Measurements from ENCODE around the gene MARS1. TPM values are rescaled to one million over a fixed set of nuclear protein-coding genes. Genes with fewer than 3 reads are reported as not detected.

MARS1 gene
- total RNA-seq, 2 experiments from 2014 or later, result 389 to 583 TPM

DNA sequence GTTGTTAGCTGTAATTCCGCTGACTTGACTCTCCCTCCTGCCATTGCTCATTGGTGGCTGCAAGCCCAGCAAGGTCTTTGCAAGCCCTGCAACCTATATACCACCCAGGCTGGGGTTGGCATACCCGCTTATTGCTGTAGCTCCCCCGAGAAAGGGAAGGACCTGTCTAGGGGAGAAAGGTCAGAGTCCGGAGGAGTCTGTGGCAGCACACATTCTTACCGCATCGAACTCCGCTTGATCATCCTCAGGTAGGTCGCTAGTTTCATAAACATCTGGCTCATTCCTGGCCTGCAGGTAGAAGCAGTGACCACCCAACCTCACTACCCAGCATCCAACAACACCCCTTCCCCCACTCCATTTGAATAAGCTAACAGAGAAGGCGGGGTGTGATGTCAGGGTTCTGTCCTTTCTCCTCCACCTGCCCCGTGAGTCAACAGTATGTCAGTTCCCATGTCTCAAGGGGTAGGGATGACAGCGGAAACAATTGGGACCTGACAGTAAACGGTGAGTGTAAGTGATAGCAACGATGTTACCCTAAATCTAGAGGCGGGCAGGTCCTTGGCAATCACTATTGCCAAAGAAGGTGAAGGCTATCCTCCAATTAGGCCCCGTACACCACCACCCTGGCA, 58.1 kb downstream of the MARS1 start:
- ATAC-seq (no peak), DNase-seq (peak; percentile 44)
- POLR2A ChIA-PET, result interaction anchor here (0.5 to 1.8 kb wide), 3 partner anchors 20 to 144 kb away, joined by 4 to 8 read pairs (median 5); partner anchors contain the start of gene DDIT3
- Mint-ChIP-seq H3K4me1 (peaks cover 45% of the 10 kb centered on the region), H3K27ac (peak overlapping the region; percentile 99), H3K9me3 (ENCODE audit: low read depth) (no peaks in the 10 kb centered on the region), H3K36me3 (ENCODE audit: low read depth) (peaks cover 16% of the 10 kb centered on the region), H3K4me3 (peak overlapping the region; percentile 99), H3K27me3 (peaks cover 13% of the 10 kb centered on the region)
- CTCF ChIA-PET, result interaction anchor here (0.6 to 1.8 kb wide), 9 partner anchors 37 to 306 kb away, joined by 3 to 11 read pairs (median 3); partner anchors contain the start of gene PIP4K2C
- intact Hi-C loops (cut with DNase I, micrococcal nuclease), result loop anchor here in 1 of 2 experiments (2.0 kb wide), 1 partner anchor 59 kb away; no protein-coding TSS in a partner anchor

GRCh38 chr12:57546438-57547287, 58.8 kb downstream of the MARS1 start, which contains the start of gene DCTN2:
TSS of gene DCTN2 (minus strand) at chr12:57547192. CDS start at chr12:57547063, 129 bp downstream.
- intact Hi-C loops (cut with DNase I, micrococcal nuclease), result loop anchor here (1.0 to 2.0 kb wide), 10 partner anchors 24 to 266 kb away; partner anchors contain the start of genes DDIT3 (in 1 of the 2), MARS1 (in 1 of the 2), MBD6 (in 1 of the 2) and OS9 (in 1 of the 2)
- Mint-ChIP-seq H3K36me3 (ENCODE audit: low read depth) (peaks cover 14% of the 10 kb centered on the region), H3K4me1 (peaks cover 45% of the 10 kb centered on the region), H3K27me3 (peaks cover 13% of the 10 kb centered on the region), H3K9me3 (ENCODE audit: low read depth) (no peaks in the 10 kb centered on the region), H3K4me3 (peak within 1 kb of the TSS; percentile 99), H3K27ac (peak within 1 kb of the TSS; percentile 99)
- CTCF ChIA-PET, result interaction anchor here (0.6 to 1.8 kb wide), 12 partner anchors 8 to 306 kb away, joined by 3 to 11 read pairs (median 4); partner anchors contain the start of genes B4GALNT1 and PIP4K2C
- POLR2A ChIA-PET, result interaction anchor here (0.5 to 1.8 kb wide), 7 partner anchors 16 to 160 kb away, joined by 3 to 8 read pairs (median 4); partner anchors contain the start of gene DDIT3
- peak; percentile 97 for DNase-seq
- ATAC-seq, result peak; percentile 98

GRCh38 chr12:57547288-57548012, 59.6 kb downstream of the MARS1 start:
- CTCF ChIA-PET, result interaction anchor here (0.7 to 1.8 kb wide), 9 partner anchors 9 to 305 kb away, joined by 3 to 11 read pairs (median 3); partner anchors contain the start of gene B4GALNT1
- peaks cover 45% of the 10 kb centered on the region for H3K4me1 Mint-ChIP-seq
- peak overlapping the region; percentile 99 for H3K27ac Mint-ChIP-seq
- intact Hi-C loops (cut with DNase I, micrococcal nuclease), result loop anchor here (1.0 to 2.0 kb wide), 10 partner anchors 25 to 267 kb away; partner anchors contain the start of genes DDIT3 (in 1 of the 2), MARS1 (in 1 of the 2), MBD6 (in 1 of the 2) and OS9 (in 1 of the 2)
- no peaks in the 10 kb centered on the region for H3K9me3 Mint-ChIP-seq (ENCODE audit: low read depth)
- no peak for ATAC-seq
- H3K27me3 Mint-ChIP-seq, result peaks cover 13% of the 10 kb centered on the region
- H3K36me3 Mint-ChIP-seq (ENCODE audit: low read depth), result peaks cover 14% of the 10 kb centered on the region
- no peak for DNase-seq
- H3K4me3 Mint-ChIP-seq, result peak overlapping the region; percentile 99
- POLR2A ChIA-PET, result interaction anchor here (0.5 to 1.8 kb wide), 6 partner anchors 17 to 160 kb away, joined by 3 to 8 read pairs (median 3); partner anchors contain the start of gene DDIT3

- Mint-ChIP-seq H3K4me1 (peaks cover 45% of the 10 kb centered on the region), H3K27me3 (peaks cover 13% of the 10 kb centered on the region), H3K9me3 (ENCODE audit: low read depth) (no peaks in the 10 kb centered on the region), H3K27ac (no peak overlapping the region), H3K4me3 (no peak overlapping the region), H3K36me3 (ENCODE audit: low read depth) (peaks cover 11% of the 10 kb centered on the region)
- CTCF ChIA-PET, result no interaction called here
- ATAC-seq (no peak), DNase-seq (no peak)
- POLR2A ChIA-PET, result no interaction called here
- intact Hi-C loops (cut with DNase I, micrococcal nuclease), result no loop called here
Observed at GRCh38 chr12:57548013-57548315, 60.1 kb downstream of the MARS1 start.

GRCh38 chr12:57548488-57548887, 60.6 kb downstream of the MARS1 start:
- CTCF ChIA-PET, result no interaction called here

DNA sequence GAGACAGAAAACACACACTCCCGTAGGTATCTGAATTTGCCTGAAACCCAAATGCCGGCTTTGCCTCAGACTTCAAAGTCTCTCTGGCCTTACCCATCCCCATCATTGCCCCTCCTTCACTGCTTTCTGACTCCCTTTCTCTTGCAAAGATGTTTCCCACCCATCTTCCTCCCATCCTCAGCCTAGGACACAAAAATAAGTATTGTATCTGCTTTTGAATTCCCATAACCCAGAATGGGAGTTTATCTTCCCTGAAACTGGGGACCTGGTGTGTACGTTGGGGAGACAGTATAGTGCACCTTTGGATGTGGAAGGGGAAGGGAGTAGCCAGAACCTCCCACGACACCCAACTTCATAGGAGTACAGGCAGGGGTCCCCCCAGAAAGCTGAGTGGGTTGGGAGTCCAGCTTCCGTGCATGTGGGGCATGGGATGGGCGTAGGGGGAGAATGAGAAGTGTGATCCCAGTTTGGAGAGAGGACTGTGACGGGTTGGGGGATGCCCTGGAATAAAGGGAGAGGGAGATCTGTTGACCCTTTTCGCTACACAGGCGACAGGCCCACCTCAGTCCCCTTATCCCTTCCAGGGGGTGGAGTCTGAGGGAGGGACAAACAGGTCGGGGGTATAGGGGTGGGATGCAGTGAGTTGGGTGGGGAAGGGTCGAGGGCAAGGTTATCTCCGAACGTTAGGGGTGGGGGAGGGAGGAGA, 61.5 kb downstream of the MARS1 start:
- peaks cover 11% of the 10 kb centered on the region for H3K36me3 Mint-ChIP-seq (ENCODE audit: low read depth)
- CTCF ChIA-PET, result no interaction called here
- no peak for ATAC-seq

More at GRCh38 chr12:57548488-57548887, 60.6 kb downstream of the MARS1 start:
- no peak overlapping the region for H3K27ac Mint-ChIP-seq
- no peak overlapping the region for H3K4me3 Mint-ChIP-seq
- POLR2A ChIA-PET, result no interaction called here
- no peak for DNase-seq
- H3K27me3 Mint-ChIP-seq, result peaks cover 13% of the 10 kb centered on the region
- H3K9me3 Mint-ChIP-seq (ENCODE audit: low read depth), result no peaks in the 10 kb centered on the region
- H3K4me1 Mint-ChIP-seq, result peaks cover 42% of the 10 kb centered on the region
- no peak for ATAC-seq
- H3K36me3 Mint-ChIP-seq (ENCODE audit: low read depth), result peaks cover 11% of the 10 kb centered on the region
- intact Hi-C loops (cut with DNase I, micrococcal nuclease), result no loop called here

DNA sequence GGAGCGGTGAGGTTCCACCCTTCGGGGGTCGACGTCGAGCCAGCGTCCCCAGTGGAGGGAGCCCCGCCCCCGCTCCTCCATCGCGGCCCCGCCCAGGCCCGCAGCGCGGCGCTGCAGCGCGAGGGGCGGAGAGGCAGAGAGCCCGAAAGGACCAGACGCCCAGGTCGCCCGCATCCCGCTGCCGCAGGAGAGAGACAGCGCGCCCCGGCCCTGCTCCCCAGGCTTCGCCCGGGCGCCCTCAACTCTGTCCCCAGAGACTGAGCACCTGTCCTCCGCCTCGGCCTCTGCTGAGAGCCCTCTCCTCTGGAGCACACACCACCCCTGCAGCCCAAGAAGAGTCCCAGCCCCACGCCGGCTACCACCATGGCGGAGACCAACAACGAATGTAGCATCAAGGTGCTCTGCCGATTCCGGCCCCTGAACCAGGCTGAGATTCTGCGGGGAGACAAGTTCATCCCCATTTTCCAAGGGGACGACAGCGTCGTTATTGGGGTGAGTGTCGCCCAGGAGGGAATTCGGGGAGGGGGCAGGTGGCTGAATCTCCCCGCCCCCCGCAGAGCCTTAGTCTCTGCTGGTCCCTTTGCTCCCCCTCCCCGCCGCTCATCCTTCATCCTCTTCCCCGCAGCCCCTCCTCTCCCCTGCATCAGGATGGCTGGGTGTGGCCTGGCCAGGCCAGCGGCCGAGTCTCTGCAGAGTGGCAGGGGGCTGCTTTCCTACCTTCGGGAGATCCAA, 62.2 kb downstream of the MARS1 start, which contains the start of gene KIF5A:
TSS of gene KIF5A (plus strand) at position 136 of the 732 bp plus-strand sequence. CDS start at position 364, 228 bp downstream.
- Mint-ChIP-seq H3K4me1 (peaks cover 31% of the 10 kb centered on the region), H3K27me3 (peaks cover 15% of the 10 kb centered on the region), H3K36me3 (ENCODE audit: low read depth) (peaks cover 11% of the 10 kb centered on the region), H3K4me3 (peak within 1 kb of the TSS; percentile 71), H3K27ac (peak within 1 kb of the TSS; percentile 30), H3K9me3 (ENCODE audit: low read depth) (no peaks in the 10 kb centered on the region)
- peak; percentile 52 for ATAC-seq
- ChIA-PET POLR2A (no interaction called here), CTCF (no interaction called here)
- intact Hi-C loops (cut with DNase I, micrococcal nuclease), result no loop called here
- DNase-seq, result peak; percentile 77

More for the DNA sequence above, 61.5 kb downstream of the MARS1 start:
- POLR2A ChIA-PET, result no interaction called here
- H3K27me3 Mint-ChIP-seq, result peaks cover 15% of the 10 kb centered on the region
- H3K9me3 Mint-ChIP-seq (ENCODE audit: low read depth), result no peaks in the 10 kb centered on the region
- peak overlapping the region; percentile 71 for H3K4me3 Mint-ChIP-seq
- peak overlapping the region; percentile 30 for H3K27ac Mint-ChIP-seq
- DNase-seq, result no peak
- H3K4me1 Mint-ChIP-seq, result peaks cover 36% of the 10 kb centered on the region
- intact Hi-C loops (cut with DNase I, micrococcal nuclease), result no loop called here

DNA sequence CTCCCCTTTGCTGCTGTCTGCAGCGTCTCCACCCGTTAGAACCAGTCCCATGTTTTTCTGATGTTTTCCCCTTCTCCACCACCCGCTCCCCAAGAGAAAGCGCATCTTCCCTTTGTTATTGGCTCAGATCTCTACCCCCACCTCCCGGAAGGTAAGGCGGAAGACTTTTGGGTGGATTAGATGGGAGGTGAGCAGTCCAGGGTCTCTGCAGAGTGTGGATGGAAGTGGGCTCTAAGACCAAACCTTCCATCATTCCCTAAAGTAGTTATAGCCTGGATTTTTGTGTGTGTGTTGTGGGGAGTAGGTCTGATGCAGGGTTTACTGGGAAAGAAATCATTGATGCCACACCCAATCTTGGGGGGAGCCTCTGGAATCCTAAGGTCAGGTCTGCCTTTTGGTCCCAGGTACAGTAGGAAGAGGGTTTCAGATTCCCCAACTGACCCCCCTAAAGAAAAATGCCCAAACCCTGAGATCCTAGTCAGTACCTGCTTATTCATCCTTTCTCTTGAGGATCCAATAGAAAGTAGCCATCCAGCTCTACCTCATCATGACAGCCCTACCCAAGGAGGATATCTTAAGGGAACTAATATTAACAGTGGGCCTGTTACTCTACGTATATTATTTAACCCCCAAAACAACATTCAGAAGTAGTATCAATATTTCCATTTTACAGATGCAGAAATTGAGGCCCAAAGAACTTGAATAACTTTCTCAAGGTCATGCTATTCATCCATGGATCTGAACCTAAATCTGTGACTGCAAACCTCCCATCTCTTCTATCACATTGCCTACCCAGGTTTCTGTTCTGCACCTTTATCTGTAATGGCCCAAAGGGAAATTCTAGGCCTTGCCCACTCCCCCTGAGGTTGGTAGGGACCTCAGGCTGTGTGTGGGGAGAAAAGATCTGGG, 63.0 kb downstream of the MARS1 start:
- Mint-ChIP-seq H3K9me3 (ENCODE audit: low read depth) (no peaks in the 10 kb centered on the region), H3K27ac (no peak overlapping the region), H3K27me3 (peaks cover 15% of the 10 kb centered on the region), H3K4me1 (peaks cover 24% of the 10 kb centered on the region), H3K36me3 (ENCODE audit: low read depth) (peaks cover 5% of the 10 kb centered on the region), H3K4me3 (peak overlapping the region; percentile 71)
- intact Hi-C loops (cut with DNase I, micrococcal nuclease), result no loop called here
- ChIA-PET CTCF (no interaction called here), POLR2A (no interaction called here)
- no peak for ATAC-seq
- DNase-seq, result no peak

DNA sequence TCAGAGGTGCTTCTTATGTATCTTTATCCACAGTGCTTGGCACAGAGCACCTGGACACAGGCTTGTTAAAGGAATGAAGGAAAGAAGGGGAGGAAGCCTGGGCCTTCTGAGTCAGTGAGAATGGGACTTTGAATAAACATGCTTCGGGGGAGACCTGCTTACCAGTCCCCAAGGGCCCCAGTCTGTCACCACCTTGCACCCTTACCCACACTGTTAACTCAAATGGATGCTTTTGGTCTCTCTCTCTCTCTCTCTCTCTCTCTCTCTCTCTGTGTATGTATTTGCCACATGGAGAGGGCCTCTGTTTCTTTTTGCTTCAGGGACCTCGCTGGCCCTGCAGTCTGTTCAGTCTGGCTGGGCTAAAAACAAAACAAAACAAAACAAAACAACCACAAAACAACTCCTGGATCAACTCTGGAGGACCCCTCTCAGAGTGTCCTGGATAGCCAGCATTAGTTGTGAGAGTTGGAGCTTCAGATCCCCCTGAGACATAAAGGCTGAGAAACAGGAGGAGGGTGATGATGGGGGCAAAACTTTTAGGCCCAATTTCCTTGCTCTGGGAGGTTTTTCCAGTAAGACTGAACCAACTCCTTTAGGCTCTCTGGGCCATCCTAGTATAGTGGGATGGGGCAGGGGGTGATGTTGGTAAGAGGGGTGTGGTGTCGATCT, 63.9 kb downstream of the MARS1 start:
- H3K9me3 Mint-ChIP-seq (ENCODE audit: low read depth), result no peaks in the 10 kb centered on the region
- no peak for DNase-seq

More for the DNA sequence above, 63.9 kb downstream of the MARS1 start:
- CTCF ChIA-PET, result interaction anchor here (0.7 to 2.2 kb wide), 3 partner anchors 11 to 32 kb away, joined by 3 to 6 read pairs (median 3); no protein-coding TSS in a partner anchor
- no peak overlapping the region for H3K4me3 Mint-ChIP-seq
- ATAC-seq, result no peak
- H3K27ac Mint-ChIP-seq, result no peak overlapping the region
- H3K36me3 Mint-ChIP-seq (ENCODE audit: low read depth), result no peaks in the 10 kb centered on the region
- POLR2A ChIA-PET, result no interaction called here
- peaks cover 19% of the 10 kb centered on the region for H3K4me1 Mint-ChIP-seq
- intact Hi-C loops (cut with DNase I, micrococcal nuclease), result no loop called here
- H3K27me3 Mint-ChIP-seq, result peaks cover 15% of the 10 kb centered on the region

Measured in activated CD4-positive, alpha-beta T cell treated with anti-CD3 and anti-CD28 coated beads for 36 hours (primary cell).